Lung microvascular endothelial cell (primary cell): Measurements from ENCODE around the gene TSKU. TPM values are rescaled to one million over a fixed set of nuclear protein-coding genes. Genes with fewer than 3 reads are reported as not detected.
"Not testable (repeated sequence)": the region's sequence is repeated elsewhere in the genome, so short reads cannot be mapped to it uniquely, and the experiment has no call there.

Experiments used
- DNase-seq, 2 donors: peaks; one replicate each; pipeline versions ENCODE4 v3.0.0 to v3.0.0-alpha.2; 2010; ENCODE audit warnings: low read depth in 2 of 2
- total RNA-seq: library from RNA; depleted of rRNA; stranded (reverse); fragments of >200 nt; gene quantifications from 2 replicates; pipeline ENCODE4 v1.2.1, GENCODE V29; 2014

Gene TSKU
- total RNA-seq, 1 donor from 2014 or later = 3.2 TPM

GRCh38 chr11:76800466-76801200, 17.5 kb downstream of the TSKU start:
- DNase-seq = no peak

- no peak for DNase-seq
Observed at GRCh38 chr11:76801225-76801624, 18.1 kb downstream of the TSKU start.

DNA sequence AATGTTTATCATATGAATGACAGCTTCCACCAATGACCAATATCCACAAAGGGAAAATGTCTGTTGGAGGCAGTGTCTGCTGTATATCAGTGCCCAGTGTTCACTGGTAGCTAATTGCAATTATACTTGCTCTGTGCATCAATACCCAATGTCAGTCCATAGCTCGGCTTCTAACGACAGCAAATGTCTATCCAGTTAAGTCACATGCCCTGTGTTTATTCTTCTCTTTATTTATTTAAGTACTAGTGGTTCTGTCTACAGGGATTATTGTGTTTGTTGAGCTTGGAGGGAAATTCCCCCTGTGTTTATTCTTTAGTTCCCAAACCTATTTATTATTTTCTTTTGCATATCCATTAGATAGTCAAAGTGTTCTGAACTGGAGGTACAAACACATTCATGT, 18.6 kb downstream of the TSKU start:
- DNase-seq = no peak

DNA sequence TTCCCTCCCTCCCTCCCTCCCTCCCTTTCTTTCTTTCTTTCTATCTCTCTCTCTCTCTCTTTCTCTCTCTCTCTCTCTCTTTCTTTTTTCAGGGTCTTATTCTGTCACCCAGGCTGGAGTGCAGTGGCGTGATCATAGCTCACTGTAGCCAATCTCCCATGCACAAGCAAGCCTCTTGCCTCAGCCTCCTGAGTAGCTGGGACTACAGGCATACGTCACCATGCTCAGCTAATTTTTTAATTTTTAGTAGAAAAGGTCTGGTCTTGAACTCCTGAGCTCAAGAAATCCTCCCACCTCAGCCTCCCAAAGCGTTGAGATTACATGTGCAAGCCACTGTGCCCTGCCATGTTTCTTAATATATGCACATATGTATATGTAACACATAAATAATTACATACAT, 19.0 kb downstream of the TSKU start:
- no peak for DNase-seq

GRCh38 chr11:76802621-76803020, 19.5 kb downstream of the TSKU start:
- no peak for DNase-seq

DNA sequence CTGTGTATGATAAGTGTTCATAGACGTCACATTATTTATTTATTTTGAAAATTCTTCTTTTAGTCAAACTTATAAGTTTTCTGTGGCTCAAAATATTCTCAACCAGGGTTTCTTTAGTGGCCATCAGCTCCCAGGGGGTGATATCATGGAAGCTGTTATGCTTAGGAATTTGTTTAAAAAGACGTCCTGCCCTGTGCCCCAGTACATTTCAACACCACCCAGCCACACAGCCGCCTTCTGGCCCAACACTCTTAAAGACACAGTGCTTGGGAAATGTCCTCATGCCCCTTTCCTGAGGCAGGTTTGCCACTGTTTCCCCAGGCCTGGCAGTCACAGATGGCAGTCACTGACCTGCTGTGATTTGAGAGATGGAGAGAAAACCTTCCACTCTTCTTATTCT, 19.9 kb downstream of the TSKU start:
- no peak for DNase-seq

- no peak for DNase-seq
Observed at GRCh38 chr11:76803811-76804600, 20.9 kb downstream of the TSKU start.

GRCh38 chr11:76805206-76805913, 22.2 kb downstream of the TSKU start:
- peak; percentile 16 to 74 for DNase-seq

DNA sequence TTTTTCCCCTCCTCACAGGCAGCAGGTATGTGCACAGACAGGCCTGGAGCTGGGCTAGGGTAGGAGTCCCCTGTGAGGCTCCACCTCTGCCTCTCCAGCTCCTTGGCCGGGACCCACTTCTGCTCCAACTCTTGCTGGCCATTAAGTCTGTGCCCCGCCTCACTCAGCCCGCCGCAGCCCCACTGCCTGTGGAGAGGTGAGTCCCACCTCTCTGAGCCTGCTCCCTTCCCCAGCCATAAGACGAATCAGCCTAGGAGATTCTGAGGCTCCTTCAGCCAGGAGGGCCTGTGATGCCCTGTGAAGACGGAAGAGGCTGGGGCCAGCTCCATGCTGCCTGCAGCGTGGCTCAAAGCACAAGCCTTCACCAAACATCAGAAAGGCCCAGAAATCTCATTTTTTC, 23.0 kb downstream of the TSKU start:
- DNase-seq = no peak

GRCh38 chr11:76806608-76807205, 23.6 kb downstream of the TSKU start:
- DNase-seq = no peak

DNA sequence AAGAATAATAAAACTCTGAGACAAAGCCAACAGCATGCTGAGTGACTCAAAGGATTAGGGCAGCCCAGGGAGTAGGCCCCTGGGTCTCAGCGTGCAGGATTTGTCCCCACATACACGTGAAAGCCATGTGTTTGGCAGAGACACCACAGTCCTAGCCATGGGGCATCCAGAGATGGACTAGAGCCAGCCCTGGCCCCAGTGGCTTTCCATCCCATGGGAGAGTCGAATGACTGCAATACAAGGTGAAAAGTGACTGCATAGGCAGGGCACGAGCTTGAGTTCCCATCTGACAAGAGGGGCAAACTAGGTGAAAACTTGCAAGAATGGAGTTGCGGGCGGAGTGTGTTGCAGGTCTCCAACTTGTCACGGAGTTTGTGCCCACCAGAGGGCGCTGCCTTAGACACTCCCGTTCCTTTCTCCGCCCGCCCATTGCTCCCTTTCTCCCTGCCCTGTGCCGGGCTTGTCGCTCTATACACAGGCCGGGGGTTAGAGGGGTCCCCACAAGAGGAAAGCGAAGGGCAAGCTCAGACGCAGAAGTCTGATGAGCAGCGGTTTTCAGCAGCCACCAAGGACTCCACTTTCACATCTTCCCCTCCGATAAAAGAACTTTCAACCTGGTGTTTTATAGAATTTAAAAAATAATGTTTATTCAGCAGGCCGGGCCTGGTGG, 24.2 kb downstream of the TSKU start:
- peak; percentile 83 to 90 for DNase-seq

- no peak for DNase-seq
Observed at GRCh38 chr11:76808171-76808570, 25.0 kb downstream of the TSKU start.

DNA sequence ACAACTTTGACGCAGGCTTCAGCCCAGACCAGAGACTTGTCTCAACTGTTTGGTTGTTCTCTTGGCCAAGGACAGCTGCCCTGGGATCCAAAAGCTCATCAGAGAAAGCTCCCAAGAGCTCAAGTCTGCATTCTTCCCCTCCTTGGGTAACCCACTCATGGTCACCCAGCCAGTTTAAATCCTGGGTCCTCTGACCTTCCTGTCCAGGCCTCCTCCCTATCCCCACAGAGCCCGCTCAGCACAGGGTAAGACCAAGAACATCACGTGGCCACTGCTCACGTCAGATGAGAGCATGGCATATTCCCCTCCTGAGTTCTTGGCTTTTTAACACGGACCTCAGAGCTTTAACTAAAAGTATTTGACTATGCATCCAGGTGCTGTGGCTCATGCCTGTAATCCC, 25.8 kb downstream of the TSKU start:
- DNase-seq = no peak

GRCh38 chr11:76810151-76810853, 27.1 kb downstream of the TSKU start:
- DNase-seq = peak; percentile 63 to 79

DNA sequence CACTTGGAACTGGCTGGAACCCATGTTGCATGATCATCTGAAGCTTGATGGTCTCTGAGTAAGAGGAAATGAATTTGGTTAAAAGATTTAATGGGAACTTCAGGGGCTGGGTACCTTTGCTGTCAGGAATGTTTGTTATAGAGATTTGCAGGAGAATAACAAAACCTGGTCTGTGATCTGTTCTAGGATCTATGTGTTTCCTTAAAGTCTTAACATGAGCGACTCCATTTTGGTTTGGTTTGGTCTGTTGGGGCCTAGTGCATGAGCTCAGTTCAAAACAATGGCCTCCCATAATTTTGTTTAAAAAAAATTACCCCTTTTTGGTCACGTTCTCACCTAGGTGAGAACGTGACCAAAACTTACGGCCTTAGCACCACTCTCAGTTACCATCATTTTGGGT, 28.1 kb downstream of the TSKU start:
- no peak for DNase-seq

- DNase-seq = no peak
Observed at GRCh38 chr11:76814414-76814813, 31.3 kb downstream of the TSKU start.

GRCh38 chr11:76815678-76816077, 32.5 kb downstream of the TSKU start:
- DNase-seq = not testable (repeated sequence)

- DNase-seq = no peak
Observed at GRCh38 chr11:76820184-76820566, 37.0 kb downstream of the TSKU start.

GRCh38 chr11:76821396-76821795, 38.2 kb downstream of the TSKU start:
- not testable (repeated sequence) for DNase-seq

- no peak for DNase-seq
Observed at GRCh38 chr11:76822406-76822805, 39.2 kb downstream of the TSKU start.
